Activated T-cell treated with anti-CD3 and anti-CD28 coated beads for 48 hours (primary cell): ENCODE measurements around the gene ARHGEF4.
"Not testable (repeated sequence)": the region's sequence is repeated elsewhere in the genome, so short reads cannot be mapped to it uniquely, and the experiment has no call there.

ENCODE experiments used
- DNase-seq: peaks from one replicate; pipeline ENCODE4 v3.0.0-alpha.2; 2020; ENCODE audit warnings: low read depth

ARHGEF4 gene

DNA sequence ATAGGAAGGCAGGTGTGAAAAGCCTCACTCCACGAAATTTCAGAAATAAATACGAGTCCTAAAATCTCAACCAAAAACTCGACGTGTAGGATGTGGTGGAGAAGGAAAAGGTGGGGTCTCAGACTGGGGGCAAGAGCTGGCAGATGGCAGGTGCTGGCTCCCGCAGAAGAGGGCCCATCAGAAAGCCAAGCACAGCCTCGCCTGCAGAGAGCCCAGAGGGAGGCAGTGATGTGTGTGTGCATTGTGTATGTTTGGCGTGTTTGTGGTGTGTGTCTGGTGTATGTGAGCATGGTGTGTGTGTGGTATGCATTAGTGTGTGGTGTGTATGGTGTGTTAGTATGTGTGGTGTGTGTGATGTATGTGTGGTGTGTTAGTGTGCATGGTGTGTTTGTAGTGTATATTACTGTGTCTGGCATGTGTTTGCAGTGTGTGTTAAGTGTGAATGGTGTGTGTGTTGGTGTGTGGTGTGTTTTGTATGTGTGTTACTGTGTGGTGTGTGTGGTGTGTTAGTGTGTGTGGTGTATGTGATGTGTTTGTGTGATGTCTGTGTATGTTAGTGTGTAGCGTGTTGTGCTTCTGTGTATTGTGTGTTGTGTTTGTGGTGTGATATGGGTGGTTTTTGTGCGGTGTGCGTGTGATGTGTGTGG is 140.0 kb downstream of the ARHGEF4 start:
- DNase-seq = no peak

DNA sequence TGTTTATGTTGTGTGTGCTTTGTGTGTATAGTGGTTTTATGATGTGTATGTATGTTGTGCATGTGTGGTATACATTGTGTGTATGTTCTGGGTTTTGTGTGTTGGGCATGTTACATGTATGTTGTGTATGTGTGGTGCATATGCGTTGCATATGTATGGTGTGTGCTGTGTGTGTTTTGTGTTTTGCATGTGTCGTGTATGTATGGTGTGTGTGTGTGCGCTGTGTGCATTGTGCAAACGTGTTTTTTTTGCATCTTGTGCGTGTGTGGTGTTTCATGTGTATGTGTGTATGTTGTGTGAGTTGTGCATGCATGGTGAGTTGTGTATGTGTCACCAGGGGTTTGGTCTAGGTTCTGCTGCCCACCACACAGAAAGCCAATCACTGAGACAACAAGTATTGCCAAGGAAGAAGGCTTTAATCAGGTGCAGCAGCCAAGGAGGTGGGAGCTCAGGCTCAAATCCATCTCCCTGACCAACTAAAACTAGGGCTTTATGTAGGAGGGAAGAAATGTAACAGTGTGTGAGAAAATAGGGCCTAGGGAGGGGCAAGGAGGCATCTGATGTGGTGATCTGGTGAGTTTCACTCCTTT is 140.8 kb downstream of the ARHGEF4 start:
- DNase-seq = no peak

DNA sequence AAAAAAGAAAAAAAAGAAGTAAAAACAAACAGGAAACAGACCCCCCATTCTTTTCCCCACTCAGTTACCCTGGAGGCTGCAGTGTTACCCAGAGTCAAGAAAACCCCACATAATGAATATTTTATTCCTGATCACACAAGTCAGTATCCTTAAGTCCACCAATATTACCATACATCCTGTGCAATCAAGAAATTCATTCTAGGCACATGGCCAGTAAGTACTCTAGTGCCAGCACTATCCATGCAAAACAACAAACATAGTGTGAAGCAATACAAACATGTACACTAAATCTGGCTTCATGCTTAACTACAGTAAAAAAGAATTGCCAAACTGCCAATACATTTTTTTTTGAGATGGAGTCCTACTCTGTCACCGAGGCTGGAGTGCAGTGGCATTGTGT is 145.0 kb downstream of the ARHGEF4 start:
- no peak for DNase-seq

DNA sequence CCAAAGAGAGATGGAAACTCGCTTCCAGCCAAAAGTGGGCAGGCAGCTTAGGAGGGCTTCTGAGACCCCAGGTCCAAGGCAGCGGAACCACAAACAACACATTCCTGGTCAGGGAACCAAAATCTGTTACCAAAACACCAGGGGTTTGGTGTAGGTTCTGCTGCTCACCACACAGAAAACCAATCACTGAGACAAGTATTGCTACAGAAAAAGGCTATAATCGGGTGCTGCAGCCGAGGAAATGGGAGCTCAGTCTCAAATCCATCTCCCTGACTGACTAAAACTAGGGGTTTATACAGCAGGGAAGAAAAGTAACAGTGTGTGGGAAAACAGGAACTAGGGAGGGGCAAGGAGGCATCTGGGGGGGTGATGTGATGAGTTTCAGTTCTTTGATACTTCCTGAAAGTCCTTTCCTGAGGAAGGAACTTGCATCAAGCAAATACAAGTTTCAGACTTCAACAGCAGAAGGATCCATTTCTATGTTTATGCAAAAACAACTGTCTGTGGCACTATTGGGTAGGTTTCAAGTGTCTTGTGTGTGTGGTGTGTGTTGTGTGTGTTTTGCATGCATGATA is 148.6 kb downstream of the ARHGEF4 start:
- no peak for DNase-seq

DNA sequence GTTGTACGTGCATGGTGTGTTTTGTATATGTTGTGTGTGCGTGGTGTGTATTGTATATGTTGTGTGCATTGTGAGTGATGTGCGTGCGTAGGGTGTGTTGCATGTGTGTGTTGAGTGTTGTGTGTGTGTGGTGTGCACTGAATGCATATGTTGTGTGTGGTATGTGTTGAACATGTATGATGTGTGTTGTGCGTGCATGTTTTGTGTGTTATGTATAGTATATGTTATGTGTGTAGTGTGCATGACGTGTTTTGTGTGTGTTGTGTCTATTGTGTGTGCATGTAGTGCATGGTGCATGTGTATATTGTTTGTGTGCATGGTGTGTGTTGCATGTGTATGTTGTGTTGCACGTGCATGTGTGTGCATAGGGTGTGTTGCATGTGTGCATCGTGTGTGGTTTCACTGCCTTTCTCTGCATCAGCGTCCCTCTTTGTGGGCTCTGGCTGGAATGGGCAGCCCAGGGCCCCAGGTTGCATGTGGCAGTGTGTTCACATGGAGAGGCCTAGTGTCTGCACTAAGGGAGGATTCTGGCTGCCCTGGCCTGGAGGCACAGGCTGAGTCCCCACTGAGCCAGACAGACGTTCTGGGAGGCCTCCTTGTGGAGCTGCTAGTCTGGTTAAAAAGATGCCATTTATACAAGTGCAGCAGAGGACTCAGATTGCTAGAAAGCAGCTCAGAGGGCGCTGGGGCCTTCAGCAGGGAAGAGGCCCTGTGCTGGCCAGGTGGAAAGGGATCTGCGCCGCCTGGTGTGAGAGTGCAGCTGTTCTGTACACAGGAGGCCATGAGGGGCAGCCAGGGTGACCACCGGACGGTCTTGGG is 149.3 kb downstream of the ARHGEF4 start:
- DNase-seq = no peak

DNA sequence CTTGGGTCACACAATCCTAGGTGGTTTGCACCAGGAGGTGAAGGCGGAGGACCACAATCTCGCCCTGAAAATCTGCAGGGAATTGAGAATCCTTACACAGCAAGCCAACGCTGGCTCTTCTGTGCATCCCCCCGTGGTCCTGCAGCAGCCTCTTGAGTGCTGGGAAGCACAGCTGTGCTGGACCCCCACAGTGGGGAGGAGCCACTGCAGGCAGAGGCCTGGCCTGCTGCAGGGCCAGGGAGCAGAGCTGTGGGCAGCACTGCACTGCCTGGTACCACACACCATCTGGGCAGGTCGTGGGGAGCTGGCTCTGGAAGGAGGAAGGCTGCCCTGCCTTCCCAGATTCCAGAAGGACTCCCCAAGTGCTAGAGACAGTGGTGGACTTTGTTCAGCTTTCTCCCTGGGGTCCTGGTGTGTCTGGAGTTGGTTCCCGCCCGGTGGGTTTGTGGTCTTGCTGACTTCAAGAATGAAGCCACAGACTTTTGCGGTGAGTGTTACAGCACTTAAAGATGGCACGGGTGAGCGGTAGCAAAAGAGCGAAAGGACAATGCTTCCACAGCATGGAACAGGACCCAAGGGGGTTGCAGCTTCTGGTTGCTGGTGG is 150.3 kb downstream of the ARHGEF4 start:
- no peak for DNase-seq

DNA sequence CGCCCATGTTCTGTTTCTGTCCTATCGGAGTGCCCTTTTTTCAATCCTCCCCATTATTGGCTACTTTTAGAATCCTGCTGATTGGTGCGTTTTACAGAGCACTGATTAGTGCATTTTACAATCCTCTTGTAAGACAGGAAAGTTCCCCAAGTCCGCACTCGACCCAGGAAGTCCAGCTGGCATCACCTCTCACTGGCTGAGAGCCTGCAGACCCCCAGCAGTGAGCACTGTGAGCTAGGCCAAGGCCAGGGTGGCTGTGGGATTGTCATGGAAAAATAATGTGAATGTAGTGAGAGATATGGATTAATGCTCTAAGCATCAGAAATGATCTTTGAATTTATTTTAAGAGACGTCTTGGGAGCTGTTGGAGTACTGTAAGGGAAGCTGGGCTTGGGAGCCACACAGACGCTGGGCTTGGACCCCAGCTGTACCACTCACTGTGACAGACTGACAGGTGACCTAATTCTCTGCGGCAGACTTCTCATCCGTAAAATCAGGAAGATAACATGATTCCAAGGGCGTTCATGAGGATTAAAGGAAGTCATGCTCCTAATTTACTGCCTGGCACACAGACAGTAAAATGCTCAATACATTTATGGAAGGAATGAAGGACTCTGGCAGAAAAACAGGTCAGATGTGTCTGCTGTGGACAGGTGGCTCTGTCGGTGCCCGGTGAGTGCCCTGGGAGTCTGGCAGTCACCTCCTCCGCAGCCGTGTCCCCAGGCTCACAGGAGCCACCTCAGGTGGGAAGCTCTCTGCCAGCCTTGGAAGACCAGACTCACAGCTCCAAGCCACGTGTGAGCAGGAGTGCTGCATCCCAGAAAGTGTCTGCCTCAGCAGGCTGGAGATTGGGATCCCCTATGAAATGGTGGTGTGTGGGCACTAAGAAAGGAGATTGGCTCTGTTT is 151.1 kb downstream of the ARHGEF4 start:
- no peak for DNase-seq

DNA sequence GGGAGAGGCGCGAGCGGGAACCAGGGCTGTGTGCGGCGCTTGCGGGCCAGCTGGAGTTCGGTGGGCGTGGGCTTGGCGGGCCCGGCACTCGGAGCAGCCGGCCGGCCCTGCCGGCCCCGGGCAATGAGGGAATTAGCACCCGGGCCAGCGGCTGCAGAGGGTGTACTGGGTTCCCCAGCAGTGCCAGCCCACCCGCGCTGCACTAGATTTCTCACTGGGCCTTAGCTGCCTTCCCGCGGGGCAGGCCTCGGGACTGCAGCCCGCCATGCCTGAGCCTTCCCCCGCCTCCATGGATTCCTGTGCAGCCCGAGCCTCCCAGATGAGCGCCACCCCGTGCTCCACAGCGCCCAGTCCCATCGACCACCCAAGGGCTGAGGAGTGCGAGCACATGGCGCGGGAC is 154.7 kb downstream of the ARHGEF4 start:
- DNase-seq = not testable (repeated sequence)

DNA sequence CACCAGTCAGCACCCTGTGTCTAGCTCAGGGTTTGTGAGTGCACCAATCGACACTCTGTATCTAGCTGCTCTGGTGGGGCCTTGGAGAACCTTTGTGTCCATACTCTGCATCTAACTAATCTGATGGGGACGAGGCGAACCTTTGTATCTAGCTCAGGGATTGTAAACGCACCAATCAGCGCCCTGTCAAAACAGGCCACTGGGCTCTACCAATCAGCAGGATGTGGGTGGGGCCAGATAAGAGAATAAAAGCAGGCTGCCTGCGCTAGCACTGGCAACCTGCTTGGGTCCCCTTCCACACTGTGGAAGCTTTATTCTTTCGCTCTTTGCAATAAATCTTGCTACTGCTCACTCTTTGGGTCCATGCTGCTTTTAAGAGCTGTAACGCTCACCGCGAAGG is 155.3 kb downstream of the ARHGEF4 start:
- DNase-seq = not testable (repeated sequence)

DNA sequence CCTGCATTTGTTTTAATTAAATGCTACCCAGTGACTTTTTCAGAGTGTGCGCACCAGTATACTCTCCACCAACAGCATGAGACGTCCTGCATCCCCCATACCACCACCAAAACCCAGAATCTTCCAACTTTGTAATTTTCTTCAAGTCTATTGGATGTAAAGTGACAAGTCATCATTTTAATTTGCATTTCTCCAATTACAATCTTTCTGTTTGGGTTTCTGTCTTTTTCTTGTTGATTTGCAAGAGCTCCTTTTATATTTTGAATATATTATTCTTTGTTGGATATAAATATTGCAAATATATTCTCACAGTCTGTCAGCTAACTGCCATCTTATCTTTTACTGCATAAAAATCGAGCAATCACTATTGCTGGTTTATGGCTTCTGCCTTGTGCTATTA is 160.0 kb downstream of the ARHGEF4 start:
- DNase-seq = no peak

DNA sequence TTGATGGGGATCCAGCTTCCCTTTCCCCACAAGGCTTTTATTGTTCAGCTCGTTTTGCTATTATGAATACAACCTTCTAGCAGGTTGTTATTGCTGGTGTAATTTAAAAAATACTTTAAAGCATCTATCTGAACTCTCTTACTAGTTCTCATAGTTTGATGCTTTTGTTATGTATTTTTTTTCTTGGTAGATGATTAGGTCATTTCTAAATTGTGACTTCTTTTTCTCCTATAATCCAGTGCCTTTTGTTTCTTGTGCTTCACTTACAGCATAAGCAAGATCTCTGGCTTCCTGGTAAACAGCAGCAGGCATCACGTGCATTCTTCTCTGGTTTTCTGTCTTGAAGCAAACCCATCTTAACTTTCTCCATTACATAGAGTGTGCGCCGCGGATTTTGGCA is 160.5 kb downstream of the ARHGEF4 start:
- DNase-seq = no peak

DNA sequence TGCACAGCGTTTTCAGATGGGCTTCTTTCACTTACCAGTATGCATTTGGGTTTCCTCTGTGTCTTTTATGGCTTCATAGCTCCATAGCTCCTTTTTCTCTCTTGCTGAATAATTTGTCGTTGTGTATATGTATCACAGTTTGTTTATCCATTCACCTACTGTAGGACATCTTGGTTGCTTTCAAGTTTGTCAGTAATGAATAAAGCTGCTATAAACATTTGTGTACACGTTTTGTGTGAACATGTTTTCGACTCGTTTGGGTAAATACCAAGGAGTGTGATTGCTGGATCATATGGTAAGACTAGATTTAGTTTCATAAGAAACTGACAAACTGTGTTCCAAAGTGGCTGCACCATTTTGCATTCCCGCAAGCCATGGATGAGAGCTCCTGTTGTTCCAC is 161.8 kb downstream of the ARHGEF4 start:
- no peak for DNase-seq

DNA sequence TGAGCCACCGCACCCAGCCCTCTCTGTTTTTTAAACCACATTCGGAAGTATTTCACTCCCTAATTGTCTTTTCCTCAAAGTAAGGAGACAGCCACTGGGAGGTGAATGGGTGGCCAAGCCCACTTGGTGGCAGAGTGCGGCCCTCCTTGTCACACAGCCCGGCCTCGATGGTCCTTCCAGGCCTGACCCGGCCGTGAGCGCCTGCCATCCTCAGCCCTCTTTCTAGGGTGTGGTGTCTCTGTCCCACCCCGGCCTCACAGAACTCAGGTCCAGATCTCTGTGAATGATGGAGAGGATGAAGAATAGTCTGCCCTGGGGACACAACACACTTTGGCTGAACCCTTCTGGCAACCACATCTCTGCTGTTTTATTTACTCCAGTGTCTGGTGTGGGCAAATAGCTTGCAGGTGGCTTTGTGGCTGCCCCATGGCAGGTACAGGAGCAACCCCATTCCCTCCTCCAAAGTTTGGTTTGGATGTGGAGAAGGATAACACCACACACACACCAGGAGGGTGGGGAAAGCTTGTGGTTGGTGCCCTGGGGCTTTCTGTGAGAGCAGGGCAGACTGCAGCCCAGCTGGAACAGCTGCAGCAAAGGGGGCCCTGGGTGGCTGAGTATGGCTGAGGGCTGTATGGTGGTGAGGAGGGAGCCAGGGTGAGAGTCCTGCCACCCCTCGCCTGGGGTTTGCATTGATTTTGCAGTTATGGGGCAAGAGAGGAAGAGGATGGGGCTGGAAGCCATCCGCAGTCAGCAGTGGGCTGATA is 167.9 kb downstream of the ARHGEF4 start:
- no peak for DNase-seq

DNA sequence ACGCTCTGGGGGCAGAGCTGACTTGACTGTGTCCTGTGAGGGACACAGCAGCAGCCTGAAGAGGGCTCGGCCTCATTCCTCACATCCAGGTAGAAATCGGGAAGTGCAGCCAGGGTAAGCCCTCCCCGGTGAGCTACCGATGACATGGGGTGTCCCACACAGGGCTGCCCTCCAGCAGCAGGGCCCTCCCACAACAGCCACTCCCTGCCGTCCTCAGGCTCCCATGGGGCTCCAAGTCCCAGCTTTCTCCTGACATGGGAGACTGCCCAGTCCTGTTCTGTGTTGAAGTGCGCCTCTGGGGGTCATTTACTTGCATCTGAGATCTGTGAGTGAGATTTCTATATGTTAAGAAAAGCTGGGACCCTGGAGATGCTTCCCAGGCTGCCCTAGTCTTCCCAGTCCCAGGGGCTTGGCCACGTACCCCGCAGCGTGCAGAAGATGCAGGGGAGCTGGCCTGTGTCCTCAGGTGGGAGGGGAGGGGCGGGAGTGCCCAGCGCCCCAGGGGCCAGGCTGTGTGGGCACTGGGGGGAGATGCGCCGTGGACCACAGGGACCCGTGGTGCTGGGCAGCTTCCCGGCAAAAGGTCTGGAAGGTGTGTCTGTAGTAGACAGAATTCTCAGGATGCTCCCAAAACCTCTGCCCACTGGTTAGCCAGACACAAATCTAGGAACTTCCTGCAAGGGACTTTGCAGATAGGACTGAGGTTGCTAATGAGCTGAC is 168.7 kb downstream of the ARHGEF4 start:
- DNase-seq = no peak

DNA sequence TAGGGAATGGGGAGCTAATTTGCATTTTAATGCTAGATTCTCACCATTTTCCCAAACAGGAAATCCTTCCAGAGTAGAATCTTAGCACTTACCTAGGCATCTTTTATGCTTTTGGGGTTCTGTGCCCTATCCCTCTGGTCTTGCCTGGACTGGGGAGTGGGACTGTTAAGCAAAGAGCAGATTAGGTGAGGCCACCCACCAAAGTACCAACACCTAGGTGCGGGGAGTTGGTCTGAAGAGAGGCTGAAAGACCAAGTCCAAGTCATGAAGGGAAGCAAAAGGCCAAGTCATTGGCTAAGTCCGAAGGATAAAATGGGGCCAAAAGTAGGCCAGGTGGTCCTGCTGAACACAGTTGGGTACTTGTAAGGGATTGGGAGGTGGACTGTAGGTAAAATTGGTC is 169.8 kb downstream of the ARHGEF4 start:
- no peak for DNase-seq

DNA sequence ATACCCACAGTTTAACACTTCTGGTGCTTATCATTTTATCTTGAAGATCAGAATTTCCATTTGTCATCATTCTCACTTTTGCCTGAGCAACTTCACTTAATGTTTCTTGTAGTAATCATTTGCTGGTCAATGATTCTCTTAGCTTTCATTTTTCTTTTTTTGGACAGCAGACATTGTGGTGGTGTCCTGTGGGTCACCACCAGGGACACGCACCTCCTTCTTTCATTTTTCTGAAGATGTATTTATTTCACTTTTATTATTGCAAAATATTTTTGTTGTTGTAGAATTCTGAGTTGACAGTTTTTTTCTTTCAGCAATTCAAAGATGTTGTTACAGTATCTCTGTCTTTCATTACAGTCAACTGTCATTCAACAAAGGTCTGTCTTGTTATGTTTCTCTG is 172.3 kb downstream of the ARHGEF4 start:
- DNase-seq = no peak

DNA sequence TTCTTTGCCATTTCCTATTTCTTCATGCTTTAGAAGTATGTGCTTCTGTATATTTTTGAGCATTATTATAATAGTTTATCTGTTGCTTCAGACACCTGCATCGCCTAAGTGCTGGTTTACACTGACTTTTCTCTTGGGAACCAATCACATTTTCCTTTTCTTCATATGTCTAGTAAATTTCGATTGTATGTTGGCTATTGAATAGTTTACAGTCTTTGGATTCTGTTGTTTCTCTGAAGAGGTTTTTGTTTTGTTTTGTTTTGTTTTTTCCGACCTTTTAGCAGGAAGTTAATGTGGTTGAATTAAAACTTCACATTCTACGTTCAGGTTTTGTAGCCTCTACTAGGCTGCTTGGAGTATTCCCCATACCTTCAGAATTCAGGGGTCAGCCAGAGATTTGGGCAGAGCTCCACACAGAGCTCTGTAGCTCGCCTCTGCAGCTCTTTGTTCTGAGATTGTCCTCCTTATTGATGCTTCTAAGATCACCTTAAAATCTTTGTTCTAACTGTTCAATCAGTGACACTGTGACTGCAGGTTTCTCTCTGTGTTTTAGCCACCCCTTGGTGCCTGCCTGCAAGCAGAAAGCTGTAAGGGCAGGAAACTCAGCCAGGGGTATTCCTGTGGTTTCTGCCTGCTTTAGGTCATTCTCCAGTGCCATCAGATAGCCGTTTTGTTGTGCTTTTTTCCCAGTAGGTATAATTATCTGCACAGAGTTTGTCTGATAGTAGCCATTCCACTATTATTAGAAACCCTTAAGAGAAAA is 173.2 kb downstream of the ARHGEF4 start:
- DNase-seq = no peak

DNA sequence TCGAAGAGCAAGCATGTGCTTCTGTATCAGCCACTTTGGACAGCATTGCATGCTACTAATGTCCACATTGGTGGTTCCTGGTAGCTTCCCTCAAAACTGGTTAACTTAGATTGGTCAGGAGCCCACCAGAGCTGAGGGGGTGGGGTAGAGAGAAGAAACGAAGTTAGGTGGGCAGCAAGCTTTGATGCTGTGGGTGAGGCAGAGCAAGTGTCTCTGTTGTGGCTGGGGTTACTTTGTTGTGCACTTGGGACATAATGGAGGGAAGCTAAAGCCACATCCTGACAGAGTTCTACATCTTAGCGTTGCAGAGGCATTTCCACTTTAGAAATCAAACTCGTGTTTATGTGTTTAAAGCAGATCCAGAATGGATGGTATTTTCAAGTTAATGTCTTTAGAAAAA is 173.9 kb downstream of the ARHGEF4 start:
- no peak for DNase-seq

DNA sequence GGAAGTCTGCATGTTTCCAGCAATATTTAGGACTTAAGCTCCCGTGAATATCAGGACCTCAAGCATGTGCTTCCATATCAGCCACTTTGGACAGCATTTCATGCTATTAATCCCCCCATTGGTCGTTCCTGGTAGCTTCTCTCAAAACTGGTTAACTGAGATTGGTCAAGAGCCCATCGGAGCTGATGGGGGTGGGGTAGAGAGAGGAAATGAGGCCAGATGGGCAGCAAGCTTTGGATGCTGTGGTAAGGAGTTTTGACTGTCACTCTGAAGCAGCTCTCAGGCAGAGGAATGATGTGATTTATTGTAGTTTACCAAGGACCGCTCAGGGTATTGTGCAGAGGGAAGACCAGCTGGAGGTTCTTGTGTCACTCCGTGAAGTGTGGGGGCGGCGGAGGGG is 174.8 kb downstream of the ARHGEF4 start:
- DNase-seq = no peak
